Smooth muscle cell of the pulmonary artery (primary cell): ENCODE results near the gene OR2C3. TPM values are rescaled to one million over a fixed set of nuclear protein-coding genes. Genes with fewer than 3 reads are reported as not detected.

ENCODE experiments used
- total RNA-seq: library from RNA; depleted of rRNA; stranded (reverse); fragments of >200 nt; gene quantifications from 2 replicates; pipeline ENCODE4 v1.2.3, GENCODE V29; 2014

The OR2C3 gene
- not detected in 2 replicates for total RNA-seq

GRCh38 chr1:247536340-247536739, at the start of gene OR2C3:
Gene OR2C3, minus strand, starts transcription at chr1:247536440. Its CDS starts 3,929 bp downstream, at chr1:247532511.

GRCh38 chr1:247548769-247549182, 12.5 kb upstream of the OR2C3 start, which contains the start of gene GCSAML:
Gene GCSAML, plus strand, starts transcription at chr1:247549134. Its CDS starts 58 bp downstream, at chr1:247549192.

Other genes with a start within 250 kb of the OR2C3 start
- 13.7 and 21.1 TPM in 2 replicates for gene ZNF496, start 204.6 kb downstream of the OR2C3 start, total RNA-seq
- gene NLRP3, start 120.3 kb downstream of the OR2C3 start, total RNA-seq: 0.33 TPM in 2 replicates
- gene OR2B11, start 78.3 kb downstream of the OR2C3 start, total RNA-seq: not detected in 2 replicates
- 0.13 TPM in 1 of 2 replicates, not detected in the other for gene GCSAML, start 12.7 kb upstream of the OR2C3 start, total RNA-seq
- gene OR2G2, start 51.9 kb upstream of the OR2C3 start, total RNA-seq: not detected in 2 replicates
- gene OR2G3, start 69.1 kb upstream of the OR2C3 start, total RNA-seq: not detected in 2 replicates
- not detected in 2 replicates for gene OR13G1, start 143.3 kb upstream of the OR2C3 start, total RNA-seq
- gene OR6F1, start 180.2 kb upstream of the OR2C3 start, total RNA-seq: not detected in 2 replicates
- gene OR14K1, start 202.2 kb upstream of the OR2C3 start, total RNA-seq: not detected in 2 replicates
- not detected in 2 replicates for gene OR14A2, start 211.7 kb upstream of the OR2C3 start, total RNA-seq
- not detected in 2 replicates for gene OR1C1, start 224.1 kb upstream of the OR2C3 start, total RNA-seq